Measurements from ENCODE around the gene TEX51.

GRCh38 chr2:126887506-126887905 lies 11.2 kb upstream of the TEX51 start:
- no peak for TF ChIP-seq CTCF (IDR thresholded peaks at IDR 0.05; ENCODE audit: insufficient read depth, low read length, poor library complexity, severe bottlenecking)
- TF ChIP-seq EZH2phosphoT487 (conservative IDR thresholded peaks at IDR 0.05; ENCODE audit: low read length), result no peak

Measured in SU-DHL-6 (cell line).